ENCODE measurements around the gene BBX.

- TF ChIP-seq CTCF (IDR thresholded peaks at IDR 0.05) (no peak), POLR2A (IDR thresholded peaks at IDR 0.05) (no peak), POLR2AphosphoS5 (IDR thresholded peaks at IDR 0.05) (no peak), EP300 (IDR thresholded peaks at IDR 0.05) (no peak)
Measured at GRCh38 chr3:107782054-107782453, 259.3 kb downstream of the BBX start.

Data from gastroesophageal sphincter (tissue), 3 donors.